ENCODE data around the gene MLYCD.

DNA sequence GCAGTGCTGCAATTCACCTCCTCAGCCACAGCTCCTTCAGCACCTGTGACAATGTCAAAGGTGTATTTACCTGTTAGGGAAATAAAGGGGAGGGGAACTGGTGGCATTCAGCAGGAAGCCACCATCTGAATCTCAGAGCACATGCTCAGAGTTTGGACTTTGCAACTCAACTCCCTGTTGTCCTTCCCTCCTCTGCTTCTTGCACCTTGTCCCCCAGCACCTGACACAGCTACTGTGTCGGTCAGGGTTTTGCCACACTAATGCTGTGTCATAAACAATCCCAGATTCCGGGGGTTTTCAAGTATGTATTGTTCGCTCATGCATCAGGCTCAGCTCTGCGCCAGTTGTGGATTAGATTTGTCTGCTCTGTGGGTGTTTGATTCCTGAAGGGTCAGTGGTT, 47.4 kb upstream of the MLYCD start:
- no peak for TF ChIP-seq CTCF (optimal IDR thresholded peaks at IDR 0.05 in 1 of 3, IDR thresholded peaks at IDR 0.05 in 1 of 3, conservative IDR thresholded peaks at IDR 0.05 in 1 of 3; ENCODE audit: extremely low read depth in 1 of 3, insufficient read depth in 2 of 3, low read length in 3 of 3)
- TF ChIP-seq EZH2 (IDR thresholded peaks at IDR 0.05; ENCODE audit: low read length) = no peak
